ENCODE data around the gene SNRPE.

DNA sequence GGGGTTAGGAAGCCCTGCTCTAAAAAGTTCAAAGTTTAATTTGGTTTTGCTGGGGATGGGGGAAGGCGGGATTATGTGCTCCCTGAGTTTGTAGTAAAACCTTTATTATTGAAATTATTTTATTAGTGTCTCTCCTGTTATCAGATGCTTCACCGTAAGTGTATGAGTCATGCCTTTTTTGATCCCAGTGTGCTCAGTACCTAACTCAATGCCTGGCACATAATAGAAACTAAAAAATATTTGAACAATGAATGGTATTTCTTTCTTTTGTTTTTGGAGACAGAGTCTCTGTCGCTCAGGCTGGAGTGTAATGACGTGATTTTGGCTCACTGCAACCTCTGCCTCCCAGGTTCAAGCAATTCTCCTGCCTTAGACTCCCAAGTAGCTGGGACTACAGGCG, 6.4 kb downstream of the SNRPE start:
- TF ChIP-seq, protein P1, sequence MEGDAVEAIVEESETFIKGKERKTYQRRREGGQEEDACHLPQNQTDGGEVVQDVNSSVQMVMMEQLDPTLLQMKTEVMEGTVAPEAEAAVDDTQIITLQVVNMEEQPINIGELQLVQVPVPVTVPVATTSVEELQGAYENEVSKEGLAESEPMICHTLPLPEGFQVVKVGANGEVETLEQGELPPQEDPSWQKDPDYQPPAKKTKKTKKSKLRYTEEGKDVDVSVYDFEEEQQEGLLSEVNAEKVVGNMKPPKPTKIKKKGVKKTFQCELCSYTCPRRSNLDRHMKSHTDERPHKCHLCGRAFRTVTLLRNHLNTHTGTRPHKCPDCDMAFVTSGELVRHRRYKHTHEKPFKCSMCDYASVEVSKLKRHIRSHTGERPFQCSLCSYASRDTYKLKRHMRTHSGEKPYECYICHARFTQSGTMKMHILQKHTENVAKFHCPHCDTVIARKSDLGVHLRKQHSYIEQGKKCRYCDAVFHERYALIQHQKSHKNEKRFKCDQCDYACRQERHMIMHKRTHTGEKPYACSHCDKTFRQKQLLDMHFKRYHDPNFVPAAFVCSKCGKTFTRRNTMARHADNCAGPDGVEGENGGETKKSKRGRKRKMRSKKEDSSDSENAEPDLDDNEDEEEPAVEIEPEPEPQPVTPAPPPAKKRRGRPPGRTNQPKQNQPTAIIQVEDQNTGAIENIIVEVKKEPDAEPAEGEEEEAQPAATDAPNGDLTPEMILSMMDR (IDR thresholded peaks at IDR 0.05): no peak
- no peak for TF ChIP-seq POLR2A (IDR thresholded peaks at IDR 0.05)

Measured in testis (tissue), 2 donors.